Neural cell (in vitro differentiated cells): ENCODE data around the gene SMTNL2. TPM values are rescaled to one million over a fixed set of nuclear protein-coding genes. Genes with fewer than 3 reads are reported as not detected.

Source experiments
- H2AFZ ChIP-seq: fragments of 200-600, 300-800 bp; sonication (generic), shearing (Covaris generic); 2 replicates; pipeline ENCODE4 v1.6.0; 2014; ENCODE audit warnings: low read depth, mild to moderate bottlenecking, antibody characterized with exemption, low read length, moderate library complexity
- H3F3A ChIP-seq: fragments of 200-600 bp; shearing (Covaris generic); 2 replicates; pipeline ENCODE4 v1.6.1; 2016; ENCODE audit warnings: mild to moderate bottlenecking, moderate library complexity, mixed read lengths, antibody characterized with exemption, low read length; ENCODE audit not compliant: insufficient read depth, poor library complexity, severe bottlenecking
- H3K27ac ChIP-seq: fragments of 200-600, 300-800 bp; sonication (generic), shearing (Covaris generic); 2 replicates; pipeline ENCODE4 v1.5.1; 2014; ENCODE audit warnings: mild to moderate bottlenecking, low read length, moderate library complexity
- H3K27me3 ChIP-seq: fragments of 300-800, 200-600 bp; sonication (generic), shearing (Covaris generic); 2 replicates; pipeline ENCODE4 v1.6.0; 2014; ENCODE audit warnings: mild to moderate bottlenecking, low read depth, low read length, moderate library complexity; ENCODE audit not compliant: insufficient read depth
- H3K36me3 ChIP-seq: fragments of 300-800, 200-600 bp; sonication (generic), shearing (Covaris generic); 2 replicates; pipeline ENCODE4 v1.5.1; 2014; ENCODE audit warnings: mild to moderate bottlenecking, antibody characterized with exemption, low read length, moderate library complexity; ENCODE audit not compliant: insufficient read depth
- H3K4me2 ChIP-seq: fragments of 300-800, 200-600 bp; sonication (generic), shearing (Covaris generic); 2 replicates; pipeline ENCODE4 v1.6.0; 2014; ENCODE audit warnings: mild to moderate bottlenecking, low read length
- H3K4me3 ChIP-seq: fragments of 300-800, 200-600 bp; sonication (generic), shearing (Covaris generic); 2 replicates; pipeline ENCODE4 v1.5.1; 2014; ENCODE audit warnings: mild to moderate bottlenecking, low read length, moderate library complexity
- H3K79me2 ChIP-seq: fragments of 200-600 bp; shearing (Covaris generic); replicated peaks from 2 replicates; pipeline ENCODE4 v1.6.0; 2014; ENCODE audit warnings: mild to moderate bottlenecking, low read length, moderate library complexity; ENCODE audit not compliant: insufficient read depth
- H3K9ac ChIP-seq: fragments of 300-800, 200-600 bp; sonication (generic), shearing (Covaris generic); 2 replicates; pipeline ENCODE4 v1.6.1; 2016; ENCODE audit warnings: mild to moderate bottlenecking, low read length, mixed read lengths
- H3K9me2 ChIP-seq: fragments of 200-600 bp; shearing (Covaris generic); 2 replicates; pipeline ENCODE4 v1.6.1; 2016; ENCODE audit warnings: mild to moderate bottlenecking, low read length, mixed read lengths; ENCODE audit not compliant: insufficient read depth
- H3K9me3 ChIP-seq: fragments of 200-600, 300-800 bp; sonication (generic), shearing (Covaris generic); 2 replicates; pipeline ENCODE4 v1.6.1; 2016; ENCODE audit warnings: mild to moderate bottlenecking, mixed run types, low read length, moderate library complexity, mixed read lengths
- H4K20me1 ChIP-seq: fragments of 200-600 bp; shearing (Covaris generic); 2 replicates; pipeline ENCODE4 v1.6.1; 2016; ENCODE audit warnings: mild to moderate bottlenecking, mixed run types; ENCODE audit not compliant: insufficient read depth
- EP300 ChIP-seq: fragments of 450-650 bp; conservative IDR thresholded peaks from 2 replicates; pipeline ENCODE4 v1.6.1; 2014; ENCODE audit warnings: antibody characterized with exemption, mild to moderate bottlenecking, moderate library complexity; ENCODE audit not compliant: poor library complexity, severe bottlenecking
- EZH2 ChIP-seq: fragments of 200-600, 300-800 bp; shearing (Covaris generic), sonication (generic); IDR thresholded peaks from 2 replicates; pipeline ENCODE4 v1.6.1; 2014; ENCODE audit warnings: antibody characterized with exemption, low read length, borderline replicate concordance, mild to moderate bottlenecking; ENCODE audit not compliant: insufficient read depth, poor library complexity, severe bottlenecking
- MXI1 ChIP-seq: fragments of 450-650 bp; conservative IDR thresholded peaks from 2 replicates; pipeline ENCODE4 v1.6.1; 2014; ENCODE audit warnings: antibody characterized with exemption, mild to moderate bottlenecking; ENCODE audit not compliant: poor library complexity, severe bottlenecking
- POLR2AphosphoS5 ChIP-seq: IDR thresholded peaks from 2 replicates; pipeline ENCODE4 v1.6.1; 2012
- RAD21 ChIP-seq: fragments of 450-650 bp; conservative IDR thresholded peaks from 2 replicates; pipeline ENCODE4 v1.6.1; 2014; ENCODE audit warnings: antibody characterized with exemption, mild to moderate bottlenecking, moderate library complexity
- SMC3 ChIP-seq: fragments of 450-650 bp; conservative IDR thresholded peaks from 2 replicates; pipeline ENCODE4 v1.6.1; 2014; ENCODE audit warnings: antibody characterized with exemption, mild to moderate bottlenecking, moderate library complexity; ENCODE audit not compliant: poor library complexity
- TAF1 ChIP-seq: IDR thresholded peaks from 2 replicates; pipeline ENCODE4 v1.6.1; 2012; ENCODE audit warnings: low read depth
- polyA plus RNA-seq: library from polyadenylated mRNA; depleted of rRNA; stranded (reverse); fragments of >200 nt; gene quantifications from 2 replicates; pipeline ENCODE4 v1.2.3, GENCODE V29; 2014
- TF ChIP-seq, protein P1 (sequence below): IDR thresholded peaks from 2 replicates; pipeline ENCODE4 v1.6.1; 2012; ENCODE audit warnings: borderline replicate concordance
- TF ChIP-seq, protein P2 (sequence below): fragments of 450-650 bp; IDR thresholded peaks from 2 replicates; pipeline ENCODE4 v1.5.1; 2014; ENCODE audit warnings: antibody characterized with exemption, mild to moderate bottlenecking, moderate library complexity; ENCODE audit not compliant: poor library complexity, severe bottlenecking

The SMTNL2 gene
- polyA plus RNA-seq, 1 donor from 2014 or later = 0.81 TPM

DNA sequence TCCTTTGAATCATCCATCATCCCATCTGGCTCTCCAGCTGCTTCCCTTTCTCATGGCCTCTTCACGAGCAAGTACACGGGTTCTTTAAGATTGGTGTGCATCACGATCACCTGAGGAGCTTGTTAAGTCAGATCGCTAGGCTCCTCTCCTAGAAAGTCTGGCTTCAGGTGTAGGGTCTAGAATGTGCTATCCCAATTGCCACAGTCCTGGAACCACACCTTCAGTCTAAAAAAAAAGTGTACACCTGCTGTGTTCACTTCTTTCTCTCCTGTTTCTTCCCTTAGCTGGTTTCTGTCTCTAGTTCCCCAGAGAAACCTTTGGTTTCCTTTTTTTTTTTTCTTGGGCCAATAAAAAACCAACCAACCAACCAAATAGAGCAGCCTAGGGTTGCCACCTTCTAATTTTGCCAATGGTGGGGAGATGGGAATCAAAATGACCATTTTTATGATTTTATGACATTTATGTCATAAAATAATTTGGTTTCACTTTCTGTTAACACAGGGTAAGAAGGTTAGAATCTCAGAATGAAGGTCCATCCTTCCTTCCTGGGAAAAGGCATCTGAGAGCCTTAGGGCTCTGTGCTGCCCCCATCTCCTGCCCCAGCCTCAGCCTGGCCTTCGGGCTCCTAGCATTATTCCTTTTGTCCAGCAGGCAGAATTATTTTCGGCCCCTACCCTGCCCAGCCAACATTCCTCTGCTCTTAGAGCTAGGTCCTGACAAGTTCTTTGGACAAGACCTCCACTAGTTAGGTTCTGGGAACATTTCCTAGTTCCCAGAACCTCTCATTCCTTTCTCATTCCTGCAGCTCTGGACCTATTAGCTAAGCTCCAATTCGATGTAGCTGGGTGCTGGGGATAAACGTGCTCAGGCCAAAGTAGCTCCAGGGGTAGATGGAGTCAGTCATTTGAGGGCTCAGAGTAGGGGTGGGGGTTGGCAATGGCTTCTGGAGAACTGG lies 22.0 kb upstream of the SMTNL2 start:
- H3K9me3 ChIP-seq = no peaks in the 10 kb centered on the region
- H3K79me2 ChIP-seq = no peaks in the 10 kb centered on the region
- no peak overlapping the region for H3K4me3 ChIP-seq
- H3K9me2 ChIP-seq = no peaks in the 10 kb centered on the region
- H3K27me3 ChIP-seq = no peaks in the 10 kb centered on the region
- TF ChIP-seq MXI1 (no peak), EP300 (no peak), SMC3 (no peak), RAD21 (no peak), TAF1 (no peak), EZH2 (no peak), POLR2AphosphoS5 (no peak)
- TF ChIP-seq, protein P1, sequence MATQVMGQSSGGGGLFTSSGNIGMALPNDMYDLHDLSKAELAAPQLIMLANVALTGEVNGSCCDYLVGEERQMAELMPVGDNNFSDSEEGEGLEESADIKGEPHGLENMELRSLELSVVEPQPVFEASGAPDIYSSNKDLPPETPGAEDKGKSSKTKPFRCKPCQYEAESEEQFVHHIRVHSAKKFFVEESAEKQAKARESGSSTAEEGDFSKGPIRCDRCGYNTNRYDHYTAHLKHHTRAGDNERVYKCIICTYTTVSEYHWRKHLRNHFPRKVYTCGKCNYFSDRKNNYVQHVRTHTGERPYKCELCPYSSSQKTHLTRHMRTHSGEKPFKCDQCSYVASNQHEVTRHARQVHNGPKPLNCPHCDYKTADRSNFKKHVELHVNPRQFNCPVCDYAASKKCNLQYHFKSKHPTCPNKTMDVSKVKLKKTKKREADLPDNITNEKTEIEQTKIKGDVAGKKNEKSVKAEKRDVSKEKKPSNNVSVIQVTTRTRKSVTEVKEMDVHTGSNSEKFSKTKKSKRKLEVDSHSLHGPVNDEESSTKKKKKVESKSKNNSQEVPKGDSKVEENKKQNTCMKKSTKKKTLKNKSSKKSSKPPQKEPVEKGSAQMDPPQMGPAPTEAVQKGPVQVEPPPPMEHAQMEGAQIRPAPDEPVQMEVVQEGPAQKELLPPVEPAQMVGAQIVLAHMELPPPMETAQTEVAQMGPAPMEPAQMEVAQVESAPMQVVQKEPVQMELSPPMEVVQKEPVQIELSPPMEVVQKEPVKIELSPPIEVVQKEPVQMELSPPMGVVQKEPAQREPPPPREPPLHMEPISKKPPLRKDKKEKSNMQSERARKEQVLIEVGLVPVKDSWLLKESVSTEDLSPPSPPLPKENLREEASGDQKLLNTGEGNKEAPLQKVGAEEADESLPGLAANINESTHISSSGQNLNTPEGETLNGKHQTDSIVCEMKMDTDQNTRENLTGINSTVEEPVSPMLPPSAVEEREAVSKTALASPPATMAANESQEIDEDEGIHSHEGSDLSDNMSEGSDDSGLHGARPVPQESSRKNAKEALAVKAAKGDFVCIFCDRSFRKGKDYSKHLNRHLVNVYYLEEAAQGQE = no peak
- TF ChIP-seq, protein P2, sequence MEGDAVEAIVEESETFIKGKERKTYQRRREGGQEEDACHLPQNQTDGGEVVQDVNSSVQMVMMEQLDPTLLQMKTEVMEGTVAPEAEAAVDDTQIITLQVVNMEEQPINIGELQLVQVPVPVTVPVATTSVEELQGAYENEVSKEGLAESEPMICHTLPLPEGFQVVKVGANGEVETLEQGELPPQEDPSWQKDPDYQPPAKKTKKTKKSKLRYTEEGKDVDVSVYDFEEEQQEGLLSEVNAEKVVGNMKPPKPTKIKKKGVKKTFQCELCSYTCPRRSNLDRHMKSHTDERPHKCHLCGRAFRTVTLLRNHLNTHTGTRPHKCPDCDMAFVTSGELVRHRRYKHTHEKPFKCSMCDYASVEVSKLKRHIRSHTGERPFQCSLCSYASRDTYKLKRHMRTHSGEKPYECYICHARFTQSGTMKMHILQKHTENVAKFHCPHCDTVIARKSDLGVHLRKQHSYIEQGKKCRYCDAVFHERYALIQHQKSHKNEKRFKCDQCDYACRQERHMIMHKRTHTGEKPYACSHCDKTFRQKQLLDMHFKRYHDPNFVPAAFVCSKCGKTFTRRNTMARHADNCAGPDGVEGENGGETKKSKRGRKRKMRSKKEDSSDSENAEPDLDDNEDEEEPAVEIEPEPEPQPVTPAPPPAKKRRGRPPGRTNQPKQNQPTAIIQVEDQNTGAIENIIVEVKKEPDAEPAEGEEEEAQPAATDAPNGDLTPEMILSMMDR = no peak
- no peak overlapping the region for H3K9ac ChIP-seq
- no peaks in the 10 kb centered on the region for H4K20me1 ChIP-seq
- no peaks in the 10 kb centered on the region for H3K36me3 ChIP-seq
- no peak overlapping the region for H2AFZ ChIP-seq
- H3K4me2 ChIP-seq = no peak overlapping the region
- H3F3A ChIP-seq = no peaks in the 10 kb centered on the region
- H3K27ac ChIP-seq = no peak overlapping the region

DNA sequence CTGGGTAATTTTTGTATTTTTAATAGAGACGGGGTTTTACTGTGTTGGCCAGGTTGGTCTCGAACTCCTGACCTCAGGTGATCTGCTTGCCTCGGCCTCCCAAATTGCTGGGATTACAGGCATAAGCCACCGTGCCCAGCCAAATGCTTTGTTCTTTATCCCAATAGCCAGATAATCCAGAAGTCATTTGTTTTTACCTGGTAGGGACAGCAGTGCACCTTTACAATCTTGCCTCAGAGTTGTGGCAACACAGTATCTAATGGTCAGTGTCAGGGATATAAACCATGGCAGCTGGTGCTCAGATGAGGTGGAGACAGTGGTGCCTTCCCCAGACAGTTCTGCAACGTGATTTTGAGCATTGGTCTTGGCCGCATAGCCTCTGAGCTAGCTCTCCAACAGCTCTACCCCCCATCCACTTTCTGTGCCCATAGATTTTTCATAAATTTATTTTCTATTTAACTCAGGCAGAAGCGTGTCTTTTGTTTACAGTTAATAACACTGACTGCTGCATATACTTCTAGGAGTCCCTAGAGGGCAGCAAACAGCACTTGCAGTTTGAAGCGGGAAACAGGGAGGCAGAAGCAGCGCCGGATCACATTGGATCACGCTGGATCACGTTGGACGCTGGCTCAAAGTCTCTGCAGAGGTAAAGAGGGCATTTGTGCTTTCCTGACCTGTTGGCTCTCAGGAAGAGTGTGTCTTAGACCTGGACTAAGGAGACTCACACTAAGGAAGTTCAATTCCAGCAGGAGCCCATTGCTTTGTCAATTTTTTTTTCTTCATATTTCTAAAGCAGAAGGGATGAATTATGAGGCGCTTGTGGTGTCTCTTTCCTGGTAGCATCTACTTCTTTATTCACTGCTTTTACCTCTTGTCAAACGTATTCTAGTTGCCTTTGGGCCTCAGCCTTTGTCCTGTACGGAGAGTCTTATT lies 18.9 kb upstream of the SMTNL2 start:
- TF ChIP-seq MXI1 (peak; percentile 44), POLR2AphosphoS5 (no peak), SMC3 (peak; percentile 67), EZH2 (no peak), TAF1 (no peak), RAD21 (peak; percentile 66)
- TF ChIP-seq, protein P2 = peak; percentile 91
- TF ChIP-seq, protein P1 = no peak
- Histone ChIP-seq H3K27ac (peak overlapping the region; percentile 31), H4K20me1 (no peaks in the 10 kb centered on the region), H3K9me3 (no peaks in the 10 kb centered on the region), H3K4me3 (no peak overlapping the region), H2AFZ (peak overlapping the region; percentile 45), H3K79me2 (no peaks in the 10 kb centered on the region), H3K27me3 (no peaks in the 10 kb centered on the region), H3K36me3 (no peaks in the 10 kb centered on the region), H3F3A (no peaks in the 10 kb centered on the region), H3K4me2 (no peak overlapping the region), H3K9ac (peak overlapping the region; percentile 12), H3K9me2 (no peaks in the 10 kb centered on the region)
